PC-3 (cell line): ENCODE measurements around the gene MAGIX. TPM values are rescaled to one million over a fixed set of nuclear protein-coding genes. Genes with fewer than 3 reads are reported as not detected.
A peak's percentile ranks its signal among the peaks of the same experiment; 100 is the strongest.

Experiments
- ATAC-seq: fragments of 200-7000 bp; cut with Tn5 transposase; 2 replicates; pipeline ENCODE4 v1.9.1; 2020; ENCODE audit warnings: mild to moderate bottlenecking, moderate library complexity
- BruUV-seq: library from RNA; stranded (reverse); fragments of 400-500 nt; replicated peaks from 2 replicates; lab custom pipeline; 2021; lab: Mats Ljungman, UMichigan
- CTCF ChIA-PET: fragments of 300-600 bp; sonication (Branson Sonifier 250); formaldehyde crosslinking; loops from one replicate; lab custom pipeline; 2022; ENCODE audit warnings: antibody characterized with exemption; lab: Charles Lee
- POLR2A ChIA-PET: fragments of 300-600 bp; sonication (Branson Sonifier 250); formaldehyde crosslinking; loops from one replicate; lab custom pipeline; 2022; ENCODE audit warnings: antibody characterized with exemption; ENCODE audit not compliant: unreplicated experiment; lab: Charles Lee
- DNase-seq: peaks from one replicate; pipeline ENCODE4 v3.0.0-alpha.2; 2015
- H2AFZ ChIP-seq: fragments of 300-600 bp; sonication (generic); 2 replicates; pipeline ENCODE4 v1.6.0; 2016; ENCODE audit warnings: antibody characterized with exemption, low read length
- H3F3A ChIP-seq: fragments of 300-600 bp; sonication (generic); one replicate; pipeline ENCODE4 v1.6.0; 2017; ENCODE audit warnings: antibody characterized with exemption, low read length, control low read depth, mild to moderate bottlenecking; ENCODE audit not compliant: unreplicated experiment
- H3K27ac ChIP-seq: fragments of 300-600 bp; sonication (generic); 2 replicates; pipeline ENCODE4 v1.5.1; 2016; ENCODE audit warnings: mild to moderate bottlenecking, low read length
- H3K27me3 ChIP-seq: fragments of 300-600 bp; sonication (generic); 2 replicates; pipeline ENCODE4 v1.6.1; 2016; ENCODE audit warnings: low read length, mixed read lengths
- H3K36me3 ChIP-seq: fragments of 300-600 bp; sonication (generic); 2 replicates; pipeline ENCODE4 v1.6.1; 2016; ENCODE audit warnings: low read depth, mixed run types, low read length, mixed read lengths
- H3K4me1 ChIP-seq: fragments of 300-600 bp; sonication (generic); 2 replicates; pipeline ENCODE4 v1.5.1; 2016; ENCODE audit warnings: low read length; ENCODE audit not compliant: insufficient read depth
- H3K4me2 ChIP-seq: fragments of 300-600 bp; sonication (generic); 2 replicates; pipeline ENCODE4 v1.6.0; 2016; ENCODE audit warnings: low read length
- H3K4me3 ChIP-seq: fragments of 300-600 bp; sonication (generic); 2 replicates; pipeline ENCODE4 v1.5.1; 2016; ENCODE audit warnings: mild to moderate bottlenecking, low read length, mixed read lengths
- H3K79me2 ChIP-seq: fragments of 300-600 bp; sonication (generic); 2 replicates; pipeline ENCODE4 v1.6.1; 2017; ENCODE audit warnings: low read length, mixed read lengths
- H3K9ac ChIP-seq: fragments of 300-600 bp; sonication (generic); 2 replicates; pipeline ENCODE4 v1.6.0; 2016; ENCODE audit warnings: mild to moderate bottlenecking, low read length
- H3K9me2 ChIP-seq: fragments of 300-600 bp; sonication (generic); replicated peaks from 2 replicates; pipeline ENCODE4 v1.6.1; 2016; ENCODE audit warnings: mixed run types, low read length, mixed read lengths
- H3K9me3 ChIP-seq: fragments of 300-600 bp; sonication (generic); 2 replicates; pipeline ENCODE4 v1.6.1; 2016; ENCODE audit warnings: low read length, mixed read lengths
- H4K20me1 ChIP-seq: fragments of 300-600 bp; sonication (generic); 2 replicates; pipeline ENCODE4 v1.6.1; 2016; ENCODE audit warnings: low read length, mixed read lengths
- EZH2 ChIP-seq: fragments of 300-600 bp; sonication (generic); IDR thresholded peaks from one replicate; pipeline ENCODE4 v1.6.1; 2017; ENCODE audit warnings: antibody characterized with exemption, mild to moderate bottlenecking, low read length; ENCODE audit not compliant: unreplicated experiment
- EZH2phosphoT487 ChIP-seq: fragments of 300-600 bp; sonication (generic); IDR thresholded peaks from 2 replicates; pipeline ENCODE4 v1.6.1; 2018; ENCODE audit warnings: mild to moderate bottlenecking, antibody characterized with exemption, low read length, borderline replicate concordance
- intact Hi-C: fragments of 100-400 bp; cut with micrococcal nuclease; formaldehyde crosslinking; loops from 2 replicates; pipeline ENCODE4 v1.9.0; 2023
- total RNA-seq: library from RNA; depleted of rRNA; stranded (reverse); fragments of >200 nt; gene quantifications from 2 replicates; pipeline ENCODE4 v1.2.3, GENCODE V29; 2014
- TF ChIP-seq, protein P1 (sequence below): fragments of 300-600 bp; sonication (generic); conservative IDR thresholded peaks from 2 replicates; pipeline ENCODE4 v1.5.1; 2017; ENCODE audit warnings: antibody characterized with exemption, low read depth, mild to moderate bottlenecking, low read length

Gene MAGIX
- total RNA-seq, 1 experiment from 2014 or later, result 12.5 TPM

DNA sequence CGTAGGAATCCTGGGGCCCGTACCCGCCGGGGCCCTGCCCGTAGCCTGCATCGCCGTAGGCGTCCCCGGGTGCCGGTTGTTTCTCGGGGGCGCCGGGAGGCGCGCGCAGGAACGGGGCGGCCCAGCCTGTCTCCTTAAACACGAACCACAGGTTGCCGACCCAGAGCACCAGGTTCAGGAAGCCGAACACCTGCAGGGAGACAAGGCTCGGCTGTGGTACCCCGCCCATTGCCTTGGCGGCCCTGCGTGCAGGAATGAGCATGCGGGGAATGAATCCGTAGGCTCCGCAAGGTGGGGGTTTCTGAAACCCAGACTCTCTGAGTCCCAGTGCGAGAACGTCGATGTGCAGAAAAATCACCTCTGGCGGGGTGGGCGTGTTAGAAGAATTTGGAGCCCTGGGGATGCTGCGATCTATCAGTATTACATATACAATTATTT is 29.0 kb downstream of the MAGIX start:
- no peaks in the 10 kb centered on the region for H4K20me1 ChIP-seq
- TF ChIP-seq EZH2 (no peak), EZH2phosphoT487 (no peak)
- TF ChIP-seq, protein P1, sequence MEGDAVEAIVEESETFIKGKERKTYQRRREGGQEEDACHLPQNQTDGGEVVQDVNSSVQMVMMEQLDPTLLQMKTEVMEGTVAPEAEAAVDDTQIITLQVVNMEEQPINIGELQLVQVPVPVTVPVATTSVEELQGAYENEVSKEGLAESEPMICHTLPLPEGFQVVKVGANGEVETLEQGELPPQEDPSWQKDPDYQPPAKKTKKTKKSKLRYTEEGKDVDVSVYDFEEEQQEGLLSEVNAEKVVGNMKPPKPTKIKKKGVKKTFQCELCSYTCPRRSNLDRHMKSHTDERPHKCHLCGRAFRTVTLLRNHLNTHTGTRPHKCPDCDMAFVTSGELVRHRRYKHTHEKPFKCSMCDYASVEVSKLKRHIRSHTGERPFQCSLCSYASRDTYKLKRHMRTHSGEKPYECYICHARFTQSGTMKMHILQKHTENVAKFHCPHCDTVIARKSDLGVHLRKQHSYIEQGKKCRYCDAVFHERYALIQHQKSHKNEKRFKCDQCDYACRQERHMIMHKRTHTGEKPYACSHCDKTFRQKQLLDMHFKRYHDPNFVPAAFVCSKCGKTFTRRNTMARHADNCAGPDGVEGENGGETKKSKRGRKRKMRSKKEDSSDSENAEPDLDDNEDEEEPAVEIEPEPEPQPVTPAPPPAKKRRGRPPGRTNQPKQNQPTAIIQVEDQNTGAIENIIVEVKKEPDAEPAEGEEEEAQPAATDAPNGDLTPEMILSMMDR, result no peak
- peak overlapping the region; percentile 39 for H3K27ac ChIP-seq
- peaks cover 17% of the 10 kb centered on the region for H3K4me1 ChIP-seq
- peak overlapping the region; percentile 74 for H2AFZ ChIP-seq
- H3K36me3 ChIP-seq, result no peaks in the 10 kb centered on the region
- BruUV-seq, result TSS peak; percentile 75
- CTCF ChIA-PET, result interaction anchor here (1.3 kb wide), 1 partner anchor 36 kb away, joined by 11 read pairs; no protein-coding TSS in a partner anchor
- ATAC-seq (peak; percentile 0), DNase-seq (no peak)
- POLR2A ChIA-PET, result interaction anchor here (0.7 to 1.3 kb wide), 2 partner anchors 78 to 687 kb away, joined by 3 to 11 read pairs; partner anchors contain the start of genes PPP1R3F and USP27X
- H3K9ac ChIP-seq, result peak overlapping the region; percentile 89
- intact Hi-C loops, result loop anchor here (1.0 to 10.0 kb wide), 2 partner anchors 78 to 563 kb away; partner anchors contain the start of gene PPP1R3F
- H3K4me3 ChIP-seq, result peak overlapping the region; percentile 87
- H3K9me2 ChIP-seq, result no peaks in the 10 kb centered on the region
- no peaks in the 10 kb centered on the region for H3K9me3 ChIP-seq
- peak overlapping the region; percentile 84 for H3K4me2 ChIP-seq
- H3F3A ChIP-seq, result no peaks in the 10 kb centered on the region
- H3K79me2 ChIP-seq, result 0 out of 2 replicates have a peak, but pooled peaks cover 6% of the 10 kb centered on the region
- H3K27me3 ChIP-seq, result no peaks in the 10 kb centered on the region

- POLR2A ChIA-PET, result no interaction called here
Observed at GRCh38 chrX:49192722-49193328, 30.3 kb downstream of the MAGIX start.

More at GRCh38 chrX:49192722-49193328, 30.3 kb downstream of the MAGIX start:
- H3K36me3 ChIP-seq, result no peaks in the 10 kb centered on the region
- no peaks in the 10 kb centered on the region for H3K9me2 ChIP-seq
- H3K4me3 ChIP-seq, result no peak overlapping the region
- H3K9me3 ChIP-seq, result no peaks in the 10 kb centered on the region
- H3F3A ChIP-seq, result no peaks in the 10 kb centered on the region
- CTCF ChIA-PET, result interaction anchor here (0.6 kb wide), 1 partner anchor 100 kb away, joined by 3 read pairs; no protein-coding TSS in a partner anchor
- no TSS peak for BruUV-seq
- no peak overlapping the region for H2AFZ ChIP-seq
- H3K27me3 ChIP-seq, result no peaks in the 10 kb centered on the region
- DNase-seq (peak; percentile 41), ATAC-seq (no peak)
- no peak overlapping the region for H3K27ac ChIP-seq
- TF ChIP-seq EZH2, result no peak
- TF ChIP-seq, protein P1, result peak; percentile 78
- peaks cover 10% of the 10 kb centered on the region for H3K4me1 ChIP-seq
- no peak overlapping the region for H3K9ac ChIP-seq
- H4K20me1 ChIP-seq, result no peaks in the 10 kb centered on the region
- intact Hi-C loops, result loop anchor here (10.0 kb wide), 1 partner anchor 562 kb away; no protein-coding TSS in a partner anchor
- H3K4me2 ChIP-seq, result peak overlapping the region; percentile 84; the same call in 1 of the 2 replicates
- 0 out of 2 replicates have a peak, but pooled peaks cover 6% of the 10 kb centered on the region for H3K79me2 ChIP-seq
